HG02885 (cell line): ENCODE results near the gene TLE2.

ENCODE experiments used
- ATAC-seq: cut with Tn5 transposase; IDR thresholded peaks from one replicate; pipeline ENCODE4 v1.9.1; 2021; ENCODE audit warnings: mild to moderate bottlenecking; ENCODE audit not compliant: unreplicated experiment, poor library complexity

Gene TLE2

DNA sequence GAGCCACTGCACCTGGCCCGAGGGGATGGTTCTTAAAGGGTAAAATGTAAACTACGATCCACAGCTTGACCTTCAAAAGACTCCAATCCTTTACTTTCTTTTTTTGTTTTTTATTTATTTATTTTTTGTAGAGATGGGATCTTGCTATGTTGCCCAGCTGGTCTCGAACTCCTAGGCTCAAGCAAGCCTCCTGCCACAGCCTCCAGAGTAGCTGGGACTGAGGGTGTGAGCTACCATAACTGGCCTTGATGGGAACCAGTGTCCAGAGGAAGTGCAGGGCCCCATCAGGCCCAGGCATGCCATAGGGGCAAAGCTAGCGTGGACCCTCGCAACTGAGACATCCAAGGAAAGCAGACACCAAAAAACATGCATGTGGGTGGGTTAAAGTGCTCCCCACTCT lies 66.0 kb downstream of the TLE2 start:
- no peak for ATAC-seq

DNA sequence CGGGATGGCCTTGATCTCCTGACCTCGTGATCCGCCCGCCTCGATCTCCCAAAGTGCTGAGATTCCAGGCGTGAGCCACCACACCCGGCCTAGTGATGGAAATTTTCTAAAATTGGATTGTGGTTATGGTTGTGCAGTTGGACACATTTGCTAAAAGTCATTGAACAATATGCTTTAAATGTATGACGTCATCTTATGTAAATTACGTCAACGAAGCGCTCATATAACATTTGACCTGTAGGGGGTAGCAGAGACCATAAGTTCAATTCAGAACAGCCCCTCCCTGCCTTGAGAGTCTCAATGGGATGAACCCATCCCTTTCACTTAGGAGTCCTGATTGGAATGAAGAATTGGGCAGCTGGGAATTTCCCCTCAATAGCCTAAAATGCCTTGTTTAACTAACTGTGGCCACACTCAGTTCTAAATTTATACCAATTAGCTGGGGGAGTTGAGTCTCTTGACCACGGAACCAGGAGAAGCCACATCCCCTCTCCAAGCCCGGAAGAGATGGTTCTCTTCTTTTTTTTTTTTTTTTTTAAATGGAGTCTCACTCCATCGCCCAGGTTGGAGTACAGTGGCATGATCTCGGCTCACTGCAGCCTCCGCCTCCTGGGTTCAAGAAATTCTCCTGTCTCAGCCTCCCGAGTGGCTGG lies 66.9 kb downstream of the TLE2 start:
- no peak for ATAC-seq

DNA sequence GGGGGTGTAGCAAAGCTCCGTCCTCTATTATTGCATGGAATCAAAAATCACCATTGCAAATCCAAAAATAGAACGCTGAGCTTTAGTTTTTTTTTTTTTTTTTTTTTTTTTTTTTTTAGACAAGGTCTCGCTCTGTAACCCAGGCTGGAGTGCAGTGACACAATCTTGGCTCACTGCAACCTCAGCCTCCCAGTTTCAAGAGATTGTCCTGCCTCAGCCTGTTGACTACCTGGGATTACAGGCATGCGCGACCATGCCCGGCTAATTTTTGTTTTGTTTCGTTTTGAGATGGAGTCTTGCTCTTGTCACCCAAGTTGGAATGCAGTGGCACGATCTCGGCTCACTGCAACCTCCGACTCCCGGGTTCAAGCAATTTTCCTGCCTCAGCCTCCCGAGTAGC lies 69.0 kb downstream of the TLE2 start:
- no peak for ATAC-seq

DNA sequence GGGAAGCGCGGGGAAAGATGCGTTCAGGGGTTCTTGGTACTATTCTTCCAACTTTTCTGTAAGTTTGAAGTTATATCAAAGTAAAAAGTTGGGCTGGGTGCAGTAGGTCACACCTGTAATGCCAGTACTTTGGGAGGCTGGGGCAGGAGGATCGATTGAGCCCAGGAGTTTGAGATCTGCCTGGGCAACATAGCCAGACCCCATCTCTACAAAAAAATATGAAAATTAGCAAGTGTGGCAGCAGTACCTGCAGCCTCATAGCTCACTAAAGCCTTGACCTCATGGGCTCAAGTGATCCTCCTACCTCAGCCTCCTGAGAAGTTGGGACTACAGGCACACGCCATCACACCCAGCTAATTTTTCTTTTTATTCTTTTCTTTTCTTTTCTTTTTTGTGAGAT lies 71.9 kb downstream of the TLE2 start:
- ATAC-seq, result no peak

DNA sequence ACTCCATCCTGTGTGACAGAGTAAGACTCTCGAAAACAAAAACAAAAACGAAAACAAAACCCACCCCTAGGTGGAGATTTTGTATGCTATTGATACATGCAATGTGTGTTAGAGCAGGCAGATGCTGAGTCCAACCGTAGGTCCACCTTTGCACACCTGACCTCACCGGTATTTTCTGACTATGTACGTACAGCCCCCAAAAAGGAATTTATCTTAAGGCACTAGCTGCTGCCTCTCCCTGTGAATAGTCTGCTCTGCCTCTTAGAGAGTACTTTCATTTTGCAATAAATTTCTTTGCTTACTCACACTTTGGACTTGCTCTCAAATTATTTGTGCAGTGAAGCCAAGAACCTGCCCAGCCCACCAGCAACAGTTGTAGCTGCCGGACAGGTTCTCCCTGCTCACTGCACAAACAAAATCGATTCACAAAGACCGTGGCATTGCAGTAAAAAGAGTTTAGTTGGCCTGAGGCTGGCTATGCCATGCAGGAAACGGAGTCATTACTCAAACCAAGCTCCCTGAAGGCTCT lies 76.1 kb downstream of the TLE2 start:
- ATAC-seq, result no peak

DNA sequence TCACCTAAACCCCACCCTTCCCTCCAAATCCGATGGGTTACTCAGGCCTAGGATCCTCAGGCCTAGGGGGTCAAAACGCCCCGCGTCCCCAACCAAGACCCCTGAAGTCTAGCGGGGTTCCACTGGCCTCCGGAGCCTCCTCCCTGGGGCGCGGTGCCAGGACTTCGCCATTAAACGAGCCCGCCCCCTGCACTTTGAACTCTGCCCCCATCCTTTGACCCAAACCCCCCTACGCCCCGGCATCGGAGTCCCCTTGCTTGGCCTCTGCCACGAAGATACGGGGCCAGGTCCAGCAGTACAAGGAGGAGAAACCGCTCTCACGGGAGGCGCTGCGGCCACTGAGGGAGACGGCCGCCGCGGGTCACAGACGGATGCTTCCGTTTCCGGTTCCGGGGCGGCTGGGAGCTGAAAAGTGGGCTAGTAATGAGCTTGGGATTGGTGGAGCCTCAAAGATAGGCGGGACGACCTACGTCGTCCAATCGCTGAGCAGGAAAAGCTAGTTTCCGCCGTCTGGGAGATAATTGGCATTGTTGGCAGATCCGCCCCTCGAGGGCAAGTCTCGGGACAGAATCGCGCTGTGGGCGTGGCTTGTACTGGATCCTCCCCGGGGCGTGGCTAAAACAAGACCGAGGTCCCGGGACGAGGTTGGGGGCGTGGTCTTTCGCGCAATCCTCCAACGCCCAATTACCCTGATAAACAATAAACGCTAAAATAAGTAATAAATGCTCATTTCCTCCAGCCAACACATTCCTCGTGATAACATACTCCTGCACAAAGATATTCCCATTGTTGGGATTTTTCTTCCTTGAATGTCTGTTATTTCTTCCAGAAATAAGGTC lies 78.6 kb downstream of the TLE2 start:
- ATAC-seq, result peak; percentile 97

DNA sequence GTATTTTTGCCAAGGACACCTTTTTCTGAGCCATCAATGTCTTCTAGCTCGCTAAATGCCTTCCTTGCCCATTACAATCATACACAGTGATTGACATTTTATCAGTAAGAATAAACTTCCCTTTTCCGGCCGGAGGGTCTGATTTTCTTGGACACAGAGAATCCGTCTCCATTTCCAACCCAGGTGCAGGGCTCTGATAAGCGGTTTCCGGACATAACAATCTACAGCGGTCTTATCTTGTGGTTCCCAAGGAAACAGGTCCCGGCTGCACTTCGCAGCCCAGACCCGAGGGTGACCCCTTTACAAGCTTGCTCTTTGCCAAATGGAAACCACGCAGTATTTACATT lies 79.2 kb downstream of the TLE2 start:
- peak; percentile 2 for ATAC-seq
